Endothelial cell of umbilical vein (primary cell): ENCODE measurements around the gene MUC22. TPM values are rescaled to one million over a fixed set of nuclear protein-coding genes. Genes with fewer than 3 reads are reported as not detected.

Source experiments
- BruUV-seq: library from RNA; stranded (reverse); fragments of 400-500 nt; replicated peaks from 2 replicates; lab custom pipeline; 2021; lab: Mats Ljungman, UMichigan
- CTCF ChIA-PET: fragments of 300-600, 350-600 bp; sonication (Branson Sonifier 250); formaldehyde crosslinking; loops from one replicate; lab custom pipeline; 2021; ENCODE audit warnings: antibody characterized with exemption, inconsistent platforms; lab: Charles Lee
- POLR2A ChIA-PET: fragments of 300-600, 350-600 bp; sonication (Branson Sonifier 250); formaldehyde crosslinking; loops from one replicate; lab custom pipeline; 2021; ENCODE audit warnings: antibody characterized with exemption, inconsistent platforms; lab: Charles Lee
- DNase-seq: peaks from one replicate; pipeline ENCODE4 v3.0.0-alpha.2; 2011; ENCODE audit warnings: low read depth, low spot score
- FAIRE-seq: peaks from 2 replicates; lab custom pipeline; 2011; peaks lifted over from hg19 to GRCh38; lab: Jason Lieb, UNC
- H2AFZ ChIP-seq: 2 replicates; pipeline ENCODE4 v1.6.0; 2012; ENCODE audit warnings: low read depth, low read length, control low read depth, inconsistent platforms
- H3K27ac ChIP-seq: 2 replicates; pipeline ENCODE4 v1.5.1; 2011; ENCODE audit warnings: low read depth, mild to moderate bottlenecking, control low read depth, low read length, moderate library complexity; ENCODE audit not compliant: insufficient read depth
- H3K27me3 ChIP-seq, 2 experiments: 2 replicates each; pipeline versions ENCODE4 v1.6.0 to v1.6.1; 2011; ENCODE audit warnings: low read length in 2 of 2, mixed read lengths in 1 of 2; ENCODE audit not compliant: control insufficient read depth in 2 of 2, insufficient read depth in 2 of 2
- H3K36me3 ChIP-seq, 2 experiments: 2 replicates in 1 of 2; 3 replicates in 1 of 2; pipeline ENCODE4 v1.5.1; 2011; ENCODE audit warnings: low read length in 2 of 2, mild to moderate bottlenecking in 1 of 2, moderate library complexity in 1 of 2; ENCODE audit not compliant: control insufficient read depth in 2 of 2, insufficient read depth in 2 of 2; ENCODE audit errors: extremely low read depth in 1 of 2
- H3K4me1 ChIP-seq: 3 replicates; pipeline ENCODE4 v1.5.1; 2011; ENCODE audit warnings: mild to moderate bottlenecking, low read length; ENCODE audit not compliant: control insufficient read depth, insufficient read depth; ENCODE audit errors: extremely low read depth
- H3K4me2 ChIP-seq: 2 replicates; pipeline ENCODE4 v1.6.1; 2011; ENCODE audit warnings: low read length, control low read depth, mixed read lengths; ENCODE audit not compliant: insufficient read depth
- H3K4me3 ChIP-seq, 3 experiments: fragments of 200-600 bp in 1 of 3; sonication (generic), shearing (Covaris generic) in 1 of 3; replicated peaks in 1 of 3; 2 replicates each; pipeline ENCODE4 v1.5.1; 2011 to 2016; ENCODE audit warnings: control low read depth in 3 of 3, low read length in 3 of 3, mild to moderate bottlenecking in 2 of 3, inconsistent platforms in 1 of 3, low read depth in 1 of 3, moderate library complexity in 1 of 3; ENCODE audit not compliant: insufficient read depth in 1 of 3
- H3K79me2 ChIP-seq: 2 replicates; pipeline ENCODE4 v1.6.0; 2012; ENCODE audit warnings: low read length, inconsistent platforms; ENCODE audit not compliant: control insufficient read depth, insufficient read depth
- H3K9ac ChIP-seq: replicated peaks from 2 replicates; pipeline ENCODE3; 2011; ENCODE audit warnings: low read length, control low read depth; ENCODE audit not compliant: insufficient read depth; ENCODE audit errors: extremely low read depth
- H3K9me1 ChIP-seq: replicated peaks from 3 replicates; pipeline ENCODE4 v1.6.0; 2011; ENCODE audit warnings: mild to moderate bottlenecking, low read length; ENCODE audit not compliant: control insufficient read depth, insufficient read depth; ENCODE audit errors: extremely low read depth
- H3K9me3 ChIP-seq: replicated peaks from 2 replicates; pipeline ENCODE4 v1.5.1; 2012; ENCODE audit warnings: low read length, inconsistent platforms; ENCODE audit not compliant: control insufficient read depth, insufficient read depth
- H4K20me1 ChIP-seq: replicated peaks from 2 replicates; pipeline ENCODE3; 2011; ENCODE audit warnings: mild to moderate bottlenecking, low read length; ENCODE audit not compliant: control insufficient read depth, insufficient read depth; ENCODE audit errors: extremely low read depth
- EZH2 ChIP-seq: IDR thresholded peaks from 2 replicates; pipeline ENCODE4 v1.6.1; 2012; ENCODE audit warnings: borderline replicate concordance, low read depth, mild to moderate bottlenecking, moderate library complexity, low read length, inconsistent platforms; ENCODE audit not compliant: severe bottlenecking
- FOS ChIP-seq: IDR thresholded peaks from 2 replicates; pipeline ENCODE4 v1.6.1; 2011; ENCODE audit warnings: mild to moderate bottlenecking, low read length, moderate library complexity, borderline replicate concordance; ENCODE audit not compliant: insufficient read depth
- GATA2 ChIP-seq: IDR thresholded peaks from 2 replicates; pipeline ENCODE4 v1.7.0; 2011; ENCODE audit warnings: low read depth, mild to moderate bottlenecking, moderate library complexity, mixed read lengths, low read length; ENCODE audit not compliant: insufficient read length, insufficient read depth
- JUN ChIP-seq: IDR thresholded peaks from 2 replicates; pipeline ENCODE4 v1.6.1; 2011; ENCODE audit warnings: borderline replicate concordance, low read depth; ENCODE audit not compliant: insufficient read length, insufficient read depth
- MYC ChIP-seq: IDR thresholded peaks from one replicate; pipeline ENCODE4 v1.6.1; 2011; ENCODE audit warnings: mild to moderate bottlenecking, low read depth, low read length
- POLR2A ChIP-seq: IDR thresholded peaks from 2 replicates; pipeline ENCODE4 v1.6.1; 2012; ENCODE audit warnings: low read depth, mild to moderate bottlenecking, control low read depth, low read length
- POLR2AphosphoS5 ChIP-seq: IDR thresholded peaks from 2 replicates; pipeline ENCODE4 v1.6.1; 2012; ENCODE audit warnings: low read depth, mild to moderate bottlenecking, control low read depth, low read length, moderate library complexity; ENCODE audit not compliant: insufficient read depth
- dilution Hi-C: fragments of 300-500 bp; cut with MboI; formaldehyde crosslinking; loops from one replicate; pipeline ENCODE4 v1.15.0; 2019; ENCODE audit warnings: low sequenced_read_pairs; ENCODE audit not compliant: extremely low pct_ligation_motif_present
- intact Hi-C: fragments of 100-400 bp; cut with micrococcal nuclease; formaldehyde crosslinking; loops from one replicate; pipeline ENCODE4 v1.10.0; 2022
- polyA plus RNA-seq, 4 experiments: library from polyadenylated mRNA; depleted of rRNA in 3 of 4; stranded (reverse) in 3 of 4; unstranded in 1 of 4; fragments of >200 nt; gene quantifications; 2 replicates each; pipeline versions ENCODE4 v1.2.1 to v1.2.3, GENCODE V29; 2011 to 2012; ENCODE audit warnings: missing spikeins in 1 of 4
- total RNA-seq: library from RNA; stranded (reverse); gene quantifications from 2 replicates; pipeline ENCODE4 v1.2.3, GENCODE V29; 2021
- TF ChIP-seq, protein P1 (sequence below), 2 donors: IDR thresholded peaks; 1 replicate in 1 of 2; 2 replicates in 1 of 2; pipeline ENCODE4 v1.5.1; 2011; ENCODE audit warnings: low read length in 2 of 2, mild to moderate bottlenecking in 2 of 2, moderate library complexity in 2 of 2, control low read depth in 1 of 2, inconsistent platforms in 1 of 2, low read depth in 1 of 2; ENCODE audit not compliant: insufficient read depth in 1 of 2; ENCODE audit errors: extremely low read depth in 1 of 2
- TF ChIP-seq, protein P2 (sequence below): IDR thresholded peaks from 2 replicates; pipeline ENCODE4 v1.6.1; 2011; ENCODE audit not compliant: insufficient read depth, insufficient read length

MUC22 gene
- total and polyA plus RNA-seq, 2 donors (not counting 3 experiments of a cell fraction or from before 2014, with no cell fraction given): not detected

DNA sequence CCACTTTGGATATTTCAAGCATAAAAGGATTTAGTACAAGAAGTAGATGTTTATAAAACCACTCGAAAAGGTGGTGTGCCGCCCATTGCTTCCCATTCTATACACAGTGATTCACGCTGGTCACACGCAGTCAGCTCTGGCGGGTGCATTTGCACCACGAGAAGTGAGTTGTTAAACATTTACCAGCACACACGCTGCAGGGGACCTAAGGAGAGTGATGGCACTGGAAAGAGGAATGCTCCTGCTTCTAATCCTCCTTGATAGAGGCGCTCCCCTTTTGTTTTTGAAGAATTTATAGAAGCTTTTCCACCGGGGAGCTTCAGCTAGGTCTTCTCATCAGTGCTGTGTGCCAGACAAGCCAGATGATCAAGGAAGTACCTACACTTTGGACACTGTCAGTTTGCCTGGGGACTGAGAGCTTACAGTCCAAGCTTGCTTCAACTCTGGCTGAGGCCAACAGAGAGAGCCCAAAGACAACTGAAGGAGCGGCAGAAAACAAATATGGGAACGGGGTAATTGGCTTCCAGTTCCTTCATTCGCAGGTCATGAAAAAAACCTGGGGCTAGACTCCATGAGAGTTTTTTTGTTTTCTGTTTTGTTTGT is 31.2 kb downstream of the MUC22 start:
- FAIRE-seq (no peak), DNase-seq (no peak)
- no peaks in the 10 kb centered on the region for H4K20me1 ChIP-seq
- H3K36me3 ChIP-seq: no peaks in the 10 kb centered on the region
- intact Hi-C loops: no loop called here
- no peak overlapping the region for H3K27ac ChIP-seq
- H3K27me3 ChIP-seq: peaks cover 11 to 13% of the 10 kb centered on the region in 2 experiments
- no peaks in the 10 kb centered on the region for H3K4me1 ChIP-seq
- POLR2A ChIA-PET: no interaction called here
- CTCF ChIA-PET: interaction anchor here (1.0 kb wide), 1 partner anchor 26 kb away, joined by 4 read pairs; no protein-coding TSS in a partner anchor
- no peaks in the 10 kb centered on the region for H3K79me2 ChIP-seq
- no peaks in the 10 kb centered on the region for H3K9me3 ChIP-seq
- dilution Hi-C loops: no loop called here
- no peaks in the 10 kb centered on the region for H3K9me1 ChIP-seq
- H3K4me3 ChIP-seq: no peak overlapping the region
- no TSS peak for BruUV-seq
- H3K9ac ChIP-seq: no peak overlapping the region
- H3K4me2 ChIP-seq: no peak overlapping the region
- H2AFZ ChIP-seq: no peak overlapping the region
- TF ChIP-seq POLR2AphosphoS5: no peak
- no peak for TF ChIP-seq FOS
- no peak for TF ChIP-seq GATA2
- TF ChIP-seq, protein P1, sequence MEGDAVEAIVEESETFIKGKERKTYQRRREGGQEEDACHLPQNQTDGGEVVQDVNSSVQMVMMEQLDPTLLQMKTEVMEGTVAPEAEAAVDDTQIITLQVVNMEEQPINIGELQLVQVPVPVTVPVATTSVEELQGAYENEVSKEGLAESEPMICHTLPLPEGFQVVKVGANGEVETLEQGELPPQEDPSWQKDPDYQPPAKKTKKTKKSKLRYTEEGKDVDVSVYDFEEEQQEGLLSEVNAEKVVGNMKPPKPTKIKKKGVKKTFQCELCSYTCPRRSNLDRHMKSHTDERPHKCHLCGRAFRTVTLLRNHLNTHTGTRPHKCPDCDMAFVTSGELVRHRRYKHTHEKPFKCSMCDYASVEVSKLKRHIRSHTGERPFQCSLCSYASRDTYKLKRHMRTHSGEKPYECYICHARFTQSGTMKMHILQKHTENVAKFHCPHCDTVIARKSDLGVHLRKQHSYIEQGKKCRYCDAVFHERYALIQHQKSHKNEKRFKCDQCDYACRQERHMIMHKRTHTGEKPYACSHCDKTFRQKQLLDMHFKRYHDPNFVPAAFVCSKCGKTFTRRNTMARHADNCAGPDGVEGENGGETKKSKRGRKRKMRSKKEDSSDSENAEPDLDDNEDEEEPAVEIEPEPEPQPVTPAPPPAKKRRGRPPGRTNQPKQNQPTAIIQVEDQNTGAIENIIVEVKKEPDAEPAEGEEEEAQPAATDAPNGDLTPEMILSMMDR (IDR thresholded peaks at IDR 0.05; ENCODE audit: extremely low read depth in 1 of 2, insufficient read depth in 1 of 2, low read depth in 1 of 2, low read length in 2 of 2): no peak
- no peak for TF ChIP-seq EZH2
- TF ChIP-seq, protein P2, sequence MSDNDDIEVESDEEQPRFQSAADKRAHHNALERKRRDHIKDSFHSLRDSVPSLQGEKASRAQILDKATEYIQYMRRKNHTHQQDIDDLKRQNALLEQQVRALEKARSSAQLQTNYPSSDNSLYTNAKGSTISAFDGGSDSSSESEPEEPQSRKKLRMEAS: no peak
- TF ChIP-seq POLR2A: no peak
- TF ChIP-seq MYC: no peak
- no peak for TF ChIP-seq JUN
